LoVo (cell line): ENCODE results near the gene CHST15.

ENCODE experiments used
- DNase-seq: peaks from one replicate; pipeline ENCODE4 v3.0.0-alpha.2; 2016; ENCODE audit warnings: low spot score

The CHST15 gene

GRCh38 chr10:124092860-124093773 is at the start of gene CHST15:
Gene CHST15, minus strand, starts transcription at chr10:124093598. Its CDS starts 47,386 bp downstream, at chr10:124046212.
- no peak for DNase-seq

GRCh38 chr10:124142960-124143359 is 49.6 kb upstream of the CHST15 start:
- no peak for DNase-seq

- no peak for DNase-seq
These were observed 48.8 kb upstream of the CHST15 start for GRCh38 chr10:124142006-124142739.

- DNase-seq: no peak
These were observed 45.5 kb upstream of the CHST15 start for GRCh38 chr10:124138883-124139348.

GRCh38 chr10:124138195-124138882 is 44.9 kb upstream of the CHST15 start:
- no peak for DNase-seq

GRCh38 chr10:124134251-124134893 is 41.0 kb upstream of the CHST15 start:
- DNase-seq: no peak

- no peak for DNase-seq
These were observed 39.5 kb upstream of the CHST15 start for GRCh38 chr10:124132876-124133275.

- no peak for DNase-seq
These were observed 38.9 kb upstream of the CHST15 start for GRCh38 chr10:124132306-124132705.

- no peak for DNase-seq
These were observed 37.8 kb upstream of the CHST15 start for GRCh38 chr10:124131172-124131571.

GRCh38 chr10:124130198-124130900 is 37.0 kb upstream of the CHST15 start:
- no peak for DNase-seq

- no peak for DNase-seq
These were observed 36.1 kb upstream of the CHST15 start for GRCh38 chr10:124129471-124129870.

GRCh38 chr10:124128811-124129145 is 35.4 kb upstream of the CHST15 start:
- no peak for DNase-seq

- no peak for DNase-seq
These were observed 34.8 kb upstream of the CHST15 start for GRCh38 chr10:124127965-124128810.

GRCh38 chr10:124127563-124127962 is 34.2 kb upstream of the CHST15 start:
- no peak for DNase-seq

GRCh38 chr10:124126983-124127385 is 33.6 kb upstream of the CHST15 start:
- DNase-seq: no peak

- DNase-seq: no peak
These were observed 33.0 kb upstream of the CHST15 start for GRCh38 chr10:124126145-124126982.

GRCh38 chr10:124125305-124126116 is 32.1 kb upstream of the CHST15 start:
- no peak for DNase-seq

GRCh38 chr10:124124769-124125161 is 31.4 kb upstream of the CHST15 start:
- no peak for DNase-seq
